EL (cell line): ENCODE measurements around the gene NTSR1.

Experiments
- DNase-seq: peaks from one replicate; pipeline ENCODE4 v3.0.0-alpha.2; 2016

The NTSR1 gene

GRCh38 chr20:62773845-62774714 lies 65.4 kb downstream of the NTSR1 start:
- no peak for DNase-seq

DNA sequence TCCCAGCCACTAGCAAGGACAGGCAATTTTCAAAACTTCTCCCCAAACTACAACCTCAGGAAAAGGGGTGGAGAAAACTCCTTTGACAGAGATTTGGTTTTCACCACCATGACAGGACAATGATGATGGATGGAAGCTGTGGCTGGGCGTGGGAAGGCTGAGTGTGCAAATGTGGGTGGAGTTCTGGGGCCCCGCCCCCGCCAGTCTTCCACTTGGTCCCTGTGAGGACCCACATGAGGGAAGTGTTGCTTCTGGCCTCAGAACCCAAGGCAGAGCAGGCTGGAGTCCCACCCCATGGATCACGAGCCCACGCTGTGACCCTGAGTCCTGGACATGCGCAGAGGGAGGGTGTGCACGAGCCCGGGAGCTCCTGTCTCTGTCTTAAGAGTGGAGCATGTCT lies 66.1 kb downstream of the NTSR1 start:
- no peak for DNase-seq

DNA sequence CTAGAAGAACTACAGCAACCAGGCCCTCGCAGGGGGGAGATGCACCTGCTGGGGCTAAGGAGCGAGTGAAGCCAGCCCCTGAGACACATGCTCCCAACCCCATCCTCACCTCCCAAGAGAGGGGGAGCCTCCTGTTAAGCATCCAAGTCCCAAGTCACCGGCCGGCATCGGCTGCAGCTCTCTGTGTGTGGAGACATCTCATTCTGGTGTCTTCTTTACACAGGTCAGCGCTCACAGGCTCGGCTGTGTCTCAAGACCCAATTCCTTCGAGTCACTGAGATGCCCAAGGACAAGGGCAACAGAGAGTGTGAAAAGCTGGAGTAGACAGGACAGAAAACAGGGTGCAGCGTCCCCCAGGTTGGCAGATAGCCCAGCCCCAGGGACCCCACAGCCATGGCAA lies 66.6 kb downstream of the NTSR1 start:
- no peak for DNase-seq

GRCh38 chr20:62776035-62776691 lies 67.5 kb downstream of the NTSR1 start:
- DNase-seq, result no peak

DNA sequence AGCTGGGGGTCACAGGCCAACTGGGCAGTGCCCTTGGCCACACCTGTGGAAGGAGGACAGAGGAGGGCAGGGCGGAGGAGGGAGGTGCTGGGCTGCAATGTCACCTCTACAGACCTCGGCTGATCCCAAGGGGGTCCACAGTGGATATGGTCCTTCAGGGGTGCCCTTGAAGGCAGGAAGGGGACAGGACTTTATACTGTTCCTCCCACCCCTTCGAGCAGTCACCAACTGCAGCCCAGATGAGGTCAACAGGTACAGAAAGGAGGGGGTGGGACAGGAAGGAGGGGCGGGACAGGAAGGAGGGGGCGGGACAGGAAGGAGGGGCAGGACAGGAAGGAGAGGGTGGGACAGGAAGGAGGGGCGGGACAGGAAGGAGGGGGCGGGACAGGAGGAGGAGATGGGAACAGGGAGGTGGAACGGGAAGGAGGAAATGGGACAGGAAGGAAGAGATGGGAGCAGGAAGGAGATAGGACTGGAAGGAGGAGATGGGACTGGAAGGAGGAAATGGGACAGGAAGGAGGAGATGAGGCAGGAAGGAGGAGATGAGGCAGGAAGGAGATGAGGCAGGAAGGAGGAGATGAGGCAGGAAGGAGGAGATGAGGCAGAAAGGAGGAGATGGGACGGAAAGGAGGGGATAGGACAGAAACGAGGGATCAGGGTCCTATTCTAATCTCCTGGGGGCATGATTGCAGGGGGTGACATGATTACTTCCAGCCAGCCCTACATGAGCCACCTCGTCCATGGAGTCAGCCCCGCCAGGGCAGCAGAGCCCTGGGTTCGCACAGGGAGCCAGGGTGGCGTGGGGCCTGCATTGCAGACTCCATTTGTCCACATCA lies 68.3 kb downstream of the NTSR1 start:
- DNase-seq, result peak; percentile 65

DNA sequence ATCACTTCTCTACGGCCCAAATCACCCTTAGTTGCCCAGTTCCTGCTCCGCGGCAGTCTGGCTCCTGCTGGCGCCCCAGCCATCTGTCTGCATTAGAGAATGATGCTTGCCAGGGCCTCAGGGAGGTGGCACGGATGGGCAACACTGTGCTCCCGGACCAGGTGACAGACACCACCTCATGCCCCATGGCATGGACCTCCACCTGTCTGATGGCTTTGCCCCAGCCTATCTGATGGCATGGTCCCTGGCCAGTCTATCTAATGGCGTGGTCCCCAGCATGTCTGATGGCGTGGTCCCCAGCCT lies 68.8 kb downstream of the NTSR1 start:
- no peak for DNase-seq

- no peak for DNase-seq
Measured at GRCh38 chr20:62778058-62778457, 69.4 kb downstream of the NTSR1 start.

DNA sequence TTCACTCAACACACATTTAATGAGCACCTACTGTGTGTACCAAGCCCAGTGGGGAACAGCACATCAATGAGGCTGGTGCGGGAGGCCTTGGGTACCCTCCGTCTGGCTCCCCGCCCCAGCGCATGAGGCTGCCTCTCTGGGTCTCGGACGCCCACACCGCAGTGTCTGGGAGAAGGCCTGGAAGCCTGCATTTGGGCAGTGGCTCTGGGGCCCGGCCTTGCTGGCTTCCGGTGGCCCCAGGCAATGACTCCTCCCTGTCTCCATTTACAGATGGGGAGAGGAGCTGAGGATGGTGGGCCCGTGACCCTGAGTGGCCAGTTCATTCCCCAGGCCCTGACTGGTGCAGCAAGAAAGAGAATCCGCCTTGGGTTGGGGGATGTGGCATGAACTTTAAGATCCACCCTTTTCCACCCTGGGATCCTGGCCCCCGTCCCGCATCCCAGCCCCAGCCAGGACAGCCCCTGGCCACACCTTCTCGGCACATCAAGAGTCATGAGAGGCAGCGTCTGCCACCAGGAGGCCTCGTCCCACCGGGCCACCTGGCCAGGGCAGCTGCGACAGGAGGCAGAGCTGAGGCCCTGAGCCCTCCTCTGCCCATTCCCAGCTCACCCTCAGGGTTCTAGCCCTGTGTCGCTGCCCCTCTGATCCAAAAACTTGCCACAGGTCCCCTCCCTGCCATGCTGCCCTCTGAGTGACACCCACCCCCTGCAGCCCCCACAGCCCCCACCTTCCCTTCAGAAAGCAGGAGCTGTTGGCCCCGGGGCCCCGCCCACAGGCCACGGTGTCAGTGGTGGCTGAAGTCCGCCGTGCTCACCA lies 70.2 kb downstream of the NTSR1 start:
- DNase-seq, result no peak

- DNase-seq, result no peak
Measured at GRCh38 chr20:62779417-62779685, 70.7 kb downstream of the NTSR1 start.

DNA sequence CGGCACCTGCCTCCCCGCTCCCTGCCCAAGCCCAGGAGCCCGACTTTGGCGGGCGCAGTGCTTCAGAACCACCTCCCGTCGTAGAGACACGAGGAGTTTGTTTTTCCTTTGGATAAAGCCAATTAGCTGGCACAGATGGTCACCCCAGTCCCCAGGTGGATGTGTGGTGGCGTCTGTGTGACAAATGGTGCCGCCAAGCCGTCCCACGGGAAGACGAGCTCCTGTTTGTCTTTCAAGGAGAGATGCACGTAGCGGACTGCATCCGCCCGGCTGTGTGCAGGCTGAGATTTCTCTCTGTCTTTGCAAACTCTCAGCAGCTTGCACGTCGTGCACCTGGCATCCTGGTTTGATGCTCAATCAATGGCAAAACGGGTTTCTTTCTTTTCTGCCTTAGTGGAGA lies 71.6 kb downstream of the NTSR1 start:
- no peak for DNase-seq

- no peak for DNase-seq
Measured at GRCh38 chr20:62780696-62781095, 72.1 kb downstream of the NTSR1 start.

GRCh38 chr20:62782149-62782892 lies 73.7 kb downstream of the NTSR1 start:
- no peak for DNase-seq

- DNase-seq, result no peak
Measured at GRCh38 chr20:62782893-62783278, 74.2 kb downstream of the NTSR1 start.

DNA sequence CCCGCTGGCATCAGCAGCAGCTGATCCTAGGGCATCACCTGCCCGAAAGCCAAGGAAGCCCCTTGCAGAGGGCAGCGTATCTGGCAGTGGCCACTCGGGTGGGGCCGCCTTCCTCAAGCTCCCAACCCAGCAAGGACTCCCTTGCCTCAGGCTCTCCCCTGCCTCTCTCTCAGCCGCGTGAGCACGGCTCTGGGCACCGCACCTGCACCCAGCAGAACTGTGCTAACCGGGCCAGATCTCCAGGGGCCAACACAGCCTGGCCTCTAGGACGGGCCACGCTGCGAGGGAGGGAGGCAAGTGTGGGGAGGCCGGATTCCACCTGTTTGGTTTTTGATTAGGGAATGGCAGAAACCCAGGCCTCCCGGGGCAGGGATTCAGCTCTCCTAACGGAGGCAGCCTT lies 75.9 kb downstream of the NTSR1 start:
- DNase-seq, result no peak

- DNase-seq, result no peak
Measured at GRCh38 chr20:62785393-62785792, 76.8 kb downstream of the NTSR1 start.

- DNase-seq, result no peak
Measured at GRCh38 chr20:62786157-62786556, 77.5 kb downstream of the NTSR1 start.

- DNase-seq, result no peak
Measured at GRCh38 chr20:62787321-62787720, 78.7 kb downstream of the NTSR1 start.

DNA sequence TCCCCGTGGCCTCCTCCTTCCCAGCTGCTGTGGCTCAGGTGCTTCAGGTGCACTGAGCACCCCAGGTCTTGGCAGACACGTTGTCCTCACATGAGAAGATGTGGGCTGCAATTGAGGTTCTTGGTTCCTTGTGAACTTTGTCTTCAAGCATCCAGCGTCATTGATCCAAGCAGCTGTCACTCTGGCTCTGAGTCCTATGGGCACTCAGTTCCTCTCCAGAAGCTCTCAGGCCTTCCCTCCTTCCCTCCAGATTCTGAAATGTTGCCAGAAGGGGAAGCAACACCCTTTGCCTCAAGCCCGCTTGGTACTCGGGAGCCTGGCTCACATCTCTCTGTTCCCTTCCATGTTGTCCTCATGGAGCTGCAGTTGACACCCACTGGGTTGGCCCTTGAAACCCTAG lies 79.2 kb downstream of the NTSR1 start:
- no peak for DNase-seq

GRCh38 chr20:62788607-62789006 lies 80.0 kb downstream of the NTSR1 start:
- no peak for DNase-seq

- DNase-seq, result no peak
Measured at GRCh38 chr20:62790075-62790474, 81.4 kb downstream of the NTSR1 start.

DNA sequence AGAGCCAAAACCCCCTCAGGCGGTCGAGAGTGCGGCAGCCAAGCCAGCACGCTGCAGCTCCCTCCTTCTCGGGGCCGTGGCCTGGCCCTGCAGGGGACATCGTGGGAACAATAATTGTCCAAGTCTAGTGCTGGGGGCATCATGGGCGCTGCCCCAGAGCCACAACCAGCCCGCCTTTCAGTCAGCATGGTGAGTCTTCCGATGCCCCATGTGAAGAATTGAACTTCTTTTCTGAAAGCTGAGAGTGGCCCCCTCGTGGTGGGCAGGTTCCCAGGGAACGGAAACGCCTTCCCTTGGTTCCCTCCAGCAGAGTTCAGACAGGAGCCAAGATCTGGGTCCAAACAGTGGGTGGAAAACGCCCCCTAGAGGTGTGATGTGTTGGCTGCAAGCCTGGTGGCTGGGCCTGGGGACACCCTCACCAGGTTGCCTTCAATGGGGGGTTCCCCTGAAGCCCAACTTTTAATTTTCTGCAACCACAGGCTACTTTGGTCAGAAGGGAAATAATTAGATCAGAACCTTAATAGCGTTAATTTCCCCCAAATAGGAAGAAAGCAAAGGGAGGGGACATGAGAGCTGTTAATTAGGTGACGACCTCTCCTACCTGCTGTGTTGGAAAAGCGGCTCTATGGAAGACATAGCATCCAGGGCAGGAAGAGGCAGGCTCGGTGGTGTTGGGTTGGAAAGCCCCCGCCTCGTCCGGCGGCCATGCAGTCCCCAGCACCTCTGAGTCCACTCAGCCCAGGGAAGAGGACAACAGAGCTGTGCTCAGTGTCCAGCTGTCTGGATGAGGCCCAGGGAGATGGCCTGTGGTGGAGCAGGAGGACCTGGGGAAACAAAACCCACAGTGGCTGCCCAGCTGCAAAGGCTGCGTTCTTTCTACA lies 82.9 kb downstream of the NTSR1 start:
- DNase-seq, result peak; percentile 92
